ENCODE measurements around the gene UCHL1.

DNA sequence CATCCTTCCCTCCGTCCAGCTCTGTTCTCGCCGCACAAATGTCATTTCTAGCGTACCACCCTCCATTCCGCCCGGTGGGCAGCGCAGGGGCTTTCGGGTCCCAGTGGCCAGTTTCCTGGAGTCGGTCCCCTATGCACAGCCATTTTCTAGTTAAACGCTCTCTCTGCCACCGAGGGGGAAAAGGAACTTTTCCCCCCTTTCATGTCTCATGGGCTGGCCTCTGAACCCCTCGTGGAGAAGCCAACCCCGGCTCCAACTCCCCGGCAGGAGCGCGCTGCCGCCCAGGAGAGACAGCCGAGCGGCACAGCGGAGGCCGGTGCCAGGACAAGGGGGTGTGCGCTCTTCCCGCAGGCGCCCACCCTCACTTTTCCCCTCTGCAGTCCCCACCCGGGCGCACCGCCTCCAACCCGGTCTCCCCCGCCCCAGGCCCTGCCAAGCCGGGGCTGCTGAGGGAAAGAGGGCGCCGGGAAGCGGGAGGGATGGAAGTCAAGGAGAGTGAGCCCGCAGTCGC, 43.0 kb upstream of the UCHL1 start:
- no peak for TF ChIP-seq CTCF (IDR thresholded peaks at IDR 0.05; ENCODE audit: poor library complexity)
- no peak for TF ChIP-seq EZH2 (IDR thresholded peaks at IDR 0.05; ENCODE audit: borderline replicate concordance)
- no peak for TF ChIP-seq EZH2phosphoT487 (IDR thresholded peaks at IDR 0.05; ENCODE audit: low read depth, severe bottlenecking, unreplicated experiment)

All from hepatocyte (in vitro differentiated cells).